MG63 (cell line): ENCODE data around the gene N4BP2. TPM values are rescaled to one million over a fixed set of nuclear protein-coding genes. Genes with fewer than 3 reads are reported as not detected.
"Not testable (repeated sequence)": the region's sequence is repeated elsewhere in the genome, so short reads cannot be mapped to it uniquely, and the experiment has no call there.

Experiments used
- DNase-seq: peaks from one replicate; pipeline ENCODE4 v3.0.0-alpha.2; 2020
- H3K27me3 ChIP-seq: fragments of 250-450 bp; sonication (Bioruptor Pico); 2 replicates; pipeline ENCODE4 v1.5.1; 2020; ENCODE audit warnings: mild to moderate bottlenecking, moderate library complexity
- H3K36me3 ChIP-seq: fragments of 250-450 bp; sonication (Bioruptor Pico); 2 replicates; pipeline ENCODE4 v1.5.1; 2020; ENCODE audit warnings: mild to moderate bottlenecking, moderate library complexity
- H3K4me3 ChIP-seq: fragments of 250-450 bp; sonication (Bioruptor Pico); 2 replicates; pipeline ENCODE4 v1.5.1; 2020; ENCODE audit warnings: mild to moderate bottlenecking, moderate library complexity
- H3K9me3 ChIP-seq: fragments of 250-450 bp; sonication (Bioruptor Pico); 2 replicates; pipeline ENCODE4 v1.5.1; 2020; ENCODE audit warnings: mild to moderate bottlenecking, moderate library complexity
- total RNA-seq: library from RNA; depleted of rRNA; stranded (reverse); fragments of >200 nt; shearing (Covaris generic); gene quantifications from 2 replicates; pipeline ENCODE4 v1.2.3, GENCODE V29; 2014; ENCODE audit warnings: low replicate concordance; rRNA removed

The N4BP2 gene
- total RNA-seq, result 1.3 and 1.5 TPM in 2 replicates

DNA sequence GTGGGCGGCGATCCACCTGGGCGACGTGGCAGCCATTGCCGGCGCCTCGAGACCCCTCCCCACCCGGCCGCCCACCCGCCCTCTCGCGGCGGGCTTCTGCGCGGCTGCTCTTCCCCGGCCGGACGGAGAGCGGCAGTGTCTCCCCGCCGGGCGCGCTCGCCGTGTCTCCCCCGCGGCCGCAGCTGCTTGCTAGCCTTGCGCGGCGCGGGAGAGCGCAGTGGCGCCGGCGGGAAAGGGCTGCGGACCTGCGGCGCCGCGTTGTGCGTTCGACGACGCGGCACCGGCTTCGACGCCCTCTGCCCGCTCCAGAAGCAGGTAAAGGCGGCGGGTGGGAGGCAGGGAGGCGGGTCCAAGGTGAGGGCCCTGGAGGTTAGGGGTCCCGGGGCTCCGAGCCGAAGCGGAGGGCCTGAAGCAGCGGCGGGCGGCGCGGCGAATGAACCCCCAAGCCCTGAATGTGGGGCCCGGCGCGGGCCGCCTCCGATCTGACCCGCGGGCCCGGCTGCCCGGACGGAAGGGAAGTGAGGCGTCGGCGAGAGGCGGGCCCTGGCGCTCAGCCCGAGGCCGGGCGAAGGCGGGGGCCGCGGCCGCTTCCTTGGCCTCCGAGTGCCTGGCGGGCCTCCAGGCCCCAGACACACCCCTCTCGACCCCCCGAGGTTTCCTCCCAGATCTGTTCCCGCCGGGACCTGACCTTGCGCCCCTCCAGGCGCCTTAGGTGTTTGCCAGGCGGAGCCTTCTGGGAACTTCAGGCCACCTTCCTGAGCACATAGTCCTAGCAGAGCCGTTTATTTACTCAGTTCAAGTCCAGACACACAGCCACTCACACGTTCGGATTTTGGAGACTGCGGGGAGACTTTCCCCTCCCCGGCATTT, at the start of gene N4BP2:
Gene N4BP2, plus strand, starts transcription at position 135 of the 870 bp plus-strand sequence. CDS start 40,491 bp downstream, outside the sequence.
- Histone ChIP-seq H3K36me3 (no peaks in the 10 kb centered on the region), H3K27me3 (no peaks in the 10 kb centered on the region), H3K9me3 (no peaks in the 10 kb centered on the region), H3K4me3 (peak within 1 kb of the TSS; percentile 71)
- peak; percentile 80 for DNase-seq

- Histone ChIP-seq H3K4me3 (no peak overlapping the region), H3K36me3 (no peaks in the 10 kb centered on the region), H3K9me3 (no peaks in the 10 kb centered on the region), H3K27me3 (no peaks in the 10 kb centered on the region)
- no peak for DNase-seq
Measured at GRCh38 chr4:40016007-40016406, 40.6 kb upstream of the N4BP2 start.

DNA sequence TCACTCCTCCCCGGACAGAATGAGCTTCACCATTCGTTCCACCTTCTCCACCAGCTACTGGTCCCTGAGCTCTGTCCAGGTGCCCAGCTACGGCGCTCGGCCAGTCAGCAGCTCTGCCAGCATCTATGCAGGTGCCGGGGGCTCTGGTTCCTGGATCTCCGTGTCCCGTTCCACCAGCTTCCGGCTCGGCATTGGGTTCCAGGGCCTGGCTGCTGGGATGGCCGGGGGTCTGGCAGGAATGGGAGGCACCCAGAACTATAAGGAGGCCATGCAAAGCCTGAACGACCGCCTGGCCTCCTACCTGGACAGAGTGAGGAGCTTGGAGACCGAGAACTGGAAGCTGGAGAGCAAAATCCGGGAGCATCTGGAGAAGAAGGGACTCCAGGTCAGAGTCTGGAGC, 36.4 kb upstream of the N4BP2 start:
- no peaks in the 10 kb centered on the region for H3K27me3 ChIP-seq
- DNase-seq, result no peak
- H3K9me3 ChIP-seq, result no peaks in the 10 kb centered on the region
- H3K36me3 ChIP-seq, result no peaks in the 10 kb centered on the region
- H3K4me3 ChIP-seq, result no peak overlapping the region

GRCh38 chr4:40021116-40021515, 35.5 kb upstream of the N4BP2 start:
- not testable (repeated sequence) for DNase-seq, H3K36me3 ChIP-seq, H3K4me3 ChIP-seq, H3K27me3 ChIP-seq, H3K9me3 ChIP-seq

DNA sequence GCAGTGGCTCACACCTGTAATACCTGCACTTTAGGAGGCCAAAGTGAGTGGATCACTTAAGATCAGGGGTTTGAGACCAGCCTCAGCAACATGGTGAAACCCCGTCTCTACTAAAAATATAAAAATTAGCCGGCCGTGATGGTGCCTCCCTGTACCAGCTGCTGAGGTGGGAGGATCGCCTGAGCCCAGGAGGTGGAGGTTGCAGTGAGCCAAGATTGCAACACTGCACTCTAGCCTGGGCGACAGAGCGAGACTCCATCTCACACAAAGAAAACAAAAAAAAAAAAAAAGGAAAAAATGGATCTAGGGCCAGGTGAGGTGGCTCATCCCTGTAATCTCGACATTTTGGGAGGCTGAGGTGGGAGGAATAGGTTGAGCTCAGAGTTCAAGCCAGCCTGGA, 32.6 kb upstream of the N4BP2 start:
- not testable (repeated sequence) for H3K4me3 ChIP-seq

GRCh38 chr4:40032785-40033184, 23.9 kb upstream of the N4BP2 start:
- Histone ChIP-seq H3K36me3 (no peaks in the 10 kb centered on the region), H3K4me3 (no peak overlapping the region), H3K9me3 (no peaks in the 10 kb centered on the region), H3K27me3 (no peaks in the 10 kb centered on the region)
- no peak for DNase-seq

More for the DNA sequence above, 32.6 kb upstream of the N4BP2 start:
- DNase-seq, H3K9me3 ChIP-seq, H3K36me3 ChIP-seq, H3K27me3 ChIP-seq: not testable (repeated sequence)

DNA sequence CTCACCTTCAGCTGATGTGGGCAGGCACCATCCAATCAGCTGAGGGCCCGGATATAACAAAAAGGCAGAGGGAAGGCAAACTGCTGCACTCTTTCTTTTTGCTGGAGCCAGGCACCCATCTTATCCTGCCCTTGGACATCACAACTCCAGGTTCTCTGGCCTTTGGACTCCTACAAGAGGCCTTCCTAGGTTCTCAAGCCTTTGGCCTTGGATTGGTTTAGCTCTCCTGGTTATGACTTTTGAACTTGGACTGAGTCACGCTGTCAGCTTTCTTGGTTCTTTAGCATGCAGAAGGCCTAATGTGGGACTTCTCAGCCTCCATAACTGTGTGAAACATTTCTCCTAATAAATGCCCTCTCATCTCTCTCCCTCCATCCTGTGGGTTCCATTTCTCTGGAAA, 23.0 kb upstream of the N4BP2 start:
- H3K4me3 ChIP-seq, result no peak overlapping the region
- H3K27me3 ChIP-seq, result no peaks in the 10 kb centered on the region
- DNase-seq, result no peak
- H3K9me3 ChIP-seq, result no peaks in the 10 kb centered on the region
- H3K36me3 ChIP-seq, result no peaks in the 10 kb centered on the region

GRCh38 chr4:40038977-40039376, 17.7 kb upstream of the N4BP2 start:
- Histone ChIP-seq H3K27me3 (no peaks in the 10 kb centered on the region), H3K4me3 (no peak overlapping the region), H3K36me3 (no peaks in the 10 kb centered on the region), H3K9me3 (no peaks in the 10 kb centered on the region)
- DNase-seq, result peak; percentile 2

- DNase-seq, result no peak
- Histone ChIP-seq H3K9me3 (no peaks in the 10 kb centered on the region), H3K27me3 (no peaks in the 10 kb centered on the region), H3K36me3 (no peaks in the 10 kb centered on the region), H3K4me3 (no peak overlapping the region)
Measured at GRCh38 chr4:40040908-40041307, 15.7 kb upstream of the N4BP2 start.

DNA sequence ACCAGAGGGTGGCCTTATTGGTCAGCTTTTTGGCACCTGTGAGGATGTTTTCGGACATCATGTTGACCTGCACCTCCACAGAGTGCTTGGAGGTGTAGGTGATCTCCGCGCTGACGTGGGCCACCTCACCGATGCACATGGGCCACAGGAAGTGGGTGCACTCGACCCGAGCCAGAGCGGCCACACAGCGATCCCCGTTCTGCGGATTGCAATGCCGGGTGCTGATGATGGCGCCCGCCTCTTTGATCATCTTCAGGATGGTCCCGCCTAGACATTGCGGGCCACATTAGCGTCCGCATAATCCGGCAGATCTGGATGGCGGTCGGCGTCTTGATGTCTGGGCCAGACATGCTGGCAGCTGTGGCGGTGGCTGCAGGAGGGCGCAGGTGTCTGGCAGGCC, 12.9 kb upstream of the N4BP2 start:
- H3K4me3 ChIP-seq, result no peak overlapping the region
- H3K36me3 ChIP-seq, result no peaks in the 10 kb centered on the region
- H3K9me3 ChIP-seq, result no peaks in the 10 kb centered on the region
- DNase-seq, result no peak
- no peaks in the 10 kb centered on the region for H3K27me3 ChIP-seq

GRCh38 chr4:40046311-40046980, 10.2 kb upstream of the N4BP2 start:
- Histone ChIP-seq H3K4me3 (no peak overlapping the region), H3K36me3 (no peaks in the 10 kb centered on the region), H3K9me3 (no peaks in the 10 kb centered on the region), H3K27me3 (no peaks in the 10 kb centered on the region)
- peak; percentile 26 for DNase-seq

DNA sequence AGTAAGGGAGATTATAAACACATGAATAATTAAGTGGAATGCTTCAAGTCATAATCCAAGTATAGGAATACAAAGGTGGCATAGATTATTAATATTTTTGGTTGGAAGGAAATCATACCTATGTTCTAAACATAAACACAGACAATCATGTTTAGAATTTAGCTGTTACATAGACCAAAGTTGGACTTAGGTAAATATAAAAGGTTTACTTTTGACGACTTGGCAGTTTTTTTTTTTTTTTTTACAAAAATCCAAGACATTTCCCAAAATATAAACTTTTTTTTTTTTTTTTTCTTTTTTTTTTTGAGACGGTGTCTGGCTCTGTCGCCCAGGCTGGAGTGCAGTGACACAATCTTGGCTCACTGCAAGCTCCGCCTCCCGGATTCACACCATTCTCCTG, 3.5 kb upstream of the N4BP2 start:
- H3K36me3 ChIP-seq, result no peaks in the 10 kb centered on the region
- no peaks in the 10 kb centered on the region for H3K27me3 ChIP-seq
- no peak overlapping the region for H3K4me3 ChIP-seq
- no peaks in the 10 kb centered on the region for H3K9me3 ChIP-seq
- no peak for DNase-seq

DNA sequence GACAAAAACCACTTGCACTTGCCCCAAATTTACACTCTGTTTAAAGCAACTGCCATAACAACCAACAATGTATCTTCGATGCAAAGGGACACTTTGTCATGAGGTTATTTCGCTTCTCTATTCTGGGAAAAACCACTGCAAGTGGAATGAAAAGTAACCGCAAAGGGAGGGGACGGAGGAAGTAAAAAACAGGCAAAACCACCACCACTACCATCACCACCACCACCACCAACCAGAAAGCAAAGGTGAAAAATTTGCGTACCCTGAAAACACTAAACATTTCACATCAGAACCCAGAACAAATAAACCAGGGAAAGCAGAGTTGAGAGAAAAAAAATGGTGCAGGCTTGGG, 1.2 kb upstream of the N4BP2 start:
- H3K4me3 ChIP-seq, result peak overlapping the region; percentile 71
- no peaks in the 10 kb centered on the region for H3K27me3 ChIP-seq
- H3K36me3 ChIP-seq, result no peaks in the 10 kb centered on the region
- no peak for DNase-seq
- no peaks in the 10 kb centered on the region for H3K9me3 ChIP-seq

DNA sequence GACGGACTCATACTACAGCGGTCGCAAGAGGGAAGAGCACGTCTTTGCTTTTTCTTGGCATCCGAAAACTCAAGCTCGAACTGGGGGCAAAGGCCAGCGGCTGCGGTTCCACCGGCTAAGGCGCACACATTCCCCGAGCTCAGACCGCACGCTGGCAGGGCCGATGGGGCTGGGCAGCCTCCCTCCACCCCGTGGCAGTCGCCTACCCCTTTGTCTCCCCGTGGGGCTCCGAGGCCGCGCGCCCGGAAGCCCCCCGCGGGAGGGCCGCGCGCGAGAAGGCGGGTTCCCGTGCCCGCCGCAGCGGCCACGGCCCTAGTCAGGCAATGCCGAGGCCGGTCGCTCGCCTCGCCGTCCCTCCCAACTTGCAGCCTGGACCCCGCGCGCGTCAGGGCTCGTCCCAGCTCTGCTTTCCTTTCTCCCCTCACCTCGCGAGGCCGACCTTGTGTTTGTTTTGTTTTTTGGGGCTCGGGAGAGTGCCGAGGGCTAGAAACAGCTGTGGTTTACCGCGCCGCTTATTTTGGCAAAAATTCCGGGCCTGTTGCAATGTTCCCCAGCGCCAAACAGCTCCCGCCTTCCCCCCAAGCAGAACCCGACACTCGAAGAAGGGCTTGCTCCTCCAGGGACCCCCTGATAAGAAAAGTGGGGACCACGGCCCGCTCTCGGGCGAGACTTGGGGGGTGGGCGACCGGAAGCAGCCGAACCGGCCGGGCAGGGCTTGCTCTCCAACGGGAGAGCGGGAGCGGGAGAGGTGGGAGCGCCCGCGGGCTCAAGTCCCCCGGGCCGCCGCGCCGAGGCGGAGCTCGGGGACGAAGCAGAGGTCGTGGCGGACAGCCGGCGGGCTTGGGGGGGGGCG, 561 bp upstream of the N4BP2 start:
- peak; percentile 75 for DNase-seq
- H3K4me3 ChIP-seq, result peak overlapping the region; percentile 71
- H3K36me3 ChIP-seq, result no peaks in the 10 kb centered on the region
- H3K9me3 ChIP-seq, result no peaks in the 10 kb centered on the region
- no peaks in the 10 kb centered on the region for H3K27me3 ChIP-seq

- Histone ChIP-seq H3K9me3 (no peaks in the 10 kb centered on the region), H3K4me3 (peak overlapping the region; percentile 71), H3K27me3 (no peaks in the 10 kb centered on the region), H3K36me3 (no peaks in the 10 kb centered on the region)
- peak; percentile 81 for DNase-seq
Measured at GRCh38 chr4:40057586-40058091, 989 bp downstream of the N4BP2 start.

DNA sequence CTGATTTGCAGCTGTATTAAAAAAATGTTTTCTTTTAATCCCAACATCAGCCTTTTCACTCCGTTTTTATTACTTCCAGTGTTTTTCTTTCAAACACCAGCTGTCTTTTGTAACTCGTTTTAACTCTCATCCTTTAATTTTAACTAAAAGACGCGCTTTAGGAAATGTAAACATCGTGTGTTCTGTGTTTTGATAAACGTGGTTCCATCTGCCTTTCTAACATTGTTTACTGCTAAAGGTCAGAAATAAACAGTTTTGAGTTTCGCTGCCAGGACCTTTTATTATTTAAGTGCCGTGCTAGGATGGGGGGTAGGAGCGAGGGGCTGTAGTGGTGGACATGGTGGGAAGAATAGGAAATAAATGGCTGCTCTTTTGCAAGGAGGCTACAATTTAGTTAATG, 1.5 kb downstream of the N4BP2 start:
- Histone ChIP-seq H3K36me3 (no peaks in the 10 kb centered on the region), H3K4me3 (peak overlapping the region; percentile 71), H3K9me3 (no peaks in the 10 kb centered on the region), H3K27me3 (no peaks in the 10 kb centered on the region)
- no peak for DNase-seq

DNA sequence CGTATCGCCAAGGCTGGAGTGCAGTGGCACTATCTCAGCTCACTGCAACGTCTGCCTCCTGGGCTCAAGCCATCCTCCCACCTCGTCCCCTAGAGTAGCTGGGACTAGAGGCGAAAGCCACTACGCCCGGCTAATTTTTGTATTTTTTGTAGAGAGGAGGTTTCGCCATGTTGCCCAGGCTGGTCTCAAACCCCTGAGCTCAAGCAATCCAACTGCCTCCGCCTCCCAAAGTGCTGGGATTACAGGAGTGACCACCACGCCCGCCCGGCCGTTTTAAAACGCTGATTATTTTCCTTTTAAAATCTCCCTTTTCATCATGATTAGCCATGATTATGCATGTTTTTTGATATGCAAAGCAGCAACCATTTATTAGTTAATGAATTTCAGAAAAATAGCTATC, 2.2 kb downstream of the N4BP2 start:
- Histone ChIP-seq H3K36me3 (no peaks in the 10 kb centered on the region), H3K27me3 (no peaks in the 10 kb centered on the region), H3K4me3 (no peak overlapping the region), H3K9me3 (no peaks in the 10 kb centered on the region)
- DNase-seq, result no peak
